Globus pallidus (tissue), 1 donor: ENCODE measurements around the gene F13A1.

Experiments
- DNase-seq: peaks from one replicate; pipeline ENCODE4 v3.0.0-alpha.2; 2015; ENCODE audit warnings: low spot score

F13A1 gene

GRCh38 chr6:6319952-6320811 is at the start of gene F13A1:
TSS of gene F13A1 (minus strand) at chr6:6320662. CDS start at chr6:6318664, 1,998 bp downstream.
- DNase-seq, result no peak

DNA sequence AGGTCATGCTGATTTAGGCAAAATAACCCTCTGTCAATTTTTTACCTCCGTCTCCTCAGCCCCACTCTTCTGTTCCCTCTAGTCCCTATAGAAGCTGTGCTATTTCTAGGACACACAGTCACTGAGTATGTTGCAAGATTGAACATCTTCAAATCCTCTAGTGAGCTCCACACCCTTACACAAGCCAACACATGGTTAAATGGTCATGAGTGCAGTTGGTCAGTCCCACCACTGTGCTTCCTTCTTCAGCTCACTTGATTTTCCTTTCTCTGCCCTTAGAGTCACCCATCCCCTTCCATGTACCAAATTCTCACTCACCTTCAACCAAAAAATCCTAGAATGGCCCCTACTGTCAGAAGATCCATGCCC is 48.2 kb upstream of the F13A1 start:
- no peak for DNase-seq

DNA sequence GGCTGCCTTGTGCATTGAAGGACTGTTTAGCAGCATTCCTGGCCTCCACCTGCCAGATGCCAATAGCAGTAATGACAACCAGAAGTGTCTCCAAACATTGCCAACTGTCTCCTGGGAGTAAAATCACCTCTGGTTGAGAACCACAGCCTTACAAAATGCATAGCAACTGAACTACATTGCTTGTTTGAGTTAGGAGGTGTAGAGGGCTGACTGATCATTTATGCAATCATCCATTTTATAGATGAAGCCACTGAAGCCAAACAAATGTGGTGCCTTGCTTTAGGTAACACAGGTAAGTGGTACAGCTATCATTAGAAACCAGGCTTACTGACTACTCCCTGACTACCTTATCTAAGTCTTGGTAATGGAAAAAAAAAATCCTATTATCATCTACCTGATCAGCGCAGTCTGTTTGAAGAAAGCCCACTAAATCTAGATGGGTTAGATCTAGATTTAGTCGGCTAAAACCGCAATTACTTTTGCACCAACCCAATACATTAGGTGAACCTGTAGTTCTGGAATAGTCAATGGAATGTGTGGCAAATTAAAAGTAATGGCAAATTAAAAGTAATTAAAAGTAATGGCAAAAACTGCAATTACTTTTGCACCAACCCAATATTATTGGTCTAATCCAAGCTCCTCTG is 47.7 kb upstream of the F13A1 start:
- DNase-seq, result no peak

DNA sequence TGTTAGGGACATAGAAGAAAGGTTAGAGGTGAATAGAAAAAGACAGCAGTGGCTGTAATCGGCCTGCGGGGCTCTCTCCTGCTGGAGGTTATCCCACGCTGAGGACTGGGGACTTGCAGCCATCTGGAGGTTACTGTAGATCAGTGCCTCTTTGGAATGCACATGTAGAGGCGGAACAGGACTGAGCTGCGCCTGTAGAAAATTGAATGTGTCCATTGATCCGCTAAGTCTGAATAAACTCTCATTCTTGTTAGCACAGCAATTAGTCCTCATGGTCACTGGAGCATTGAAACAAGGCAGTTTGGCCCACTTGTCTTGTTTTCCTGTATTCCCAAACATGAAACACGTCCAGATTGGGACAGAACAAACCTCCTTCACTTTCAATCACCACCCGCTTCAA is 46.3 kb upstream of the F13A1 start:
- DNase-seq, result peak; percentile 14

- no peak for DNase-seq
These were observed 44.8 kb upstream of the F13A1 start for GRCh38 chr6:6365242-6365641.

GRCh38 chr6:6362056-6362840 is 41.8 kb upstream of the F13A1 start:
- DNase-seq, result no peak

DNA sequence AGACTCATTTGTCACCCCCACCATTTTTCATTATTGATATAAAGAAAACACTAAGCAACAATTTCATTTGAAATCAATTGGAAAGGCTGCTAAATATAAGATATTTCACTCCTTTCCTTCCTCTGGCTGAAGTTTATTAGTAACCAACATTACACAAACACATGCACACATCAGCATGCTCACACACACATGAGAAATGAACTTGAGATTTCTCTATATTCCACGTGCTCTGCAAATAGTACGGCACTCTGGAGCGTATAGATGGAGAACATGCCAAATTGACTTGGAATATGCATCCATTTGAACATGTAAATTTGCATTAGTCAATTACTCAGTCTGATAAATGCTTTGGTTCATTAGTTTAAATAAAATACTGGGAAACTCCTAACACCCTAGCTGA is 37.1 kb upstream of the F13A1 start:
- DNase-seq, result no peak

DNA sequence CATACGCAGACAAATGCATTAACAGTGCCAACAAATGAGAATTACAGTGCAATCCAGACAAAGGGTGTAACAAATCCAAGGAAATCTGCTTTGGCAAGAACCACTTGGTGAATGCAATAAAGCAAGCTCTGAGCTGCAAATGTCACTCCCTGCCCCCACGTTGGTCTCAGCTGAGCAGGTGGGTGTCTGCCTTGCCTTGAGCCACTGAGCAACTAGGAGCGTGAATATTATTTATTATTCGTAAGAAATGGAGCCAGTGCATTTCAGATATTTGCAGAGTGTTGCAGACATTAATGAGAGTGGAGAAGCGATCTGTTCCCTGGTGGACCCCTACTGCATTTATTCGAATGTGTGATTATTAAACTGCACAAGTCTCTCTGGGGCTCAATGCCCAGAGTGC is 36.6 kb upstream of the F13A1 start:
- no peak for DNase-seq

DNA sequence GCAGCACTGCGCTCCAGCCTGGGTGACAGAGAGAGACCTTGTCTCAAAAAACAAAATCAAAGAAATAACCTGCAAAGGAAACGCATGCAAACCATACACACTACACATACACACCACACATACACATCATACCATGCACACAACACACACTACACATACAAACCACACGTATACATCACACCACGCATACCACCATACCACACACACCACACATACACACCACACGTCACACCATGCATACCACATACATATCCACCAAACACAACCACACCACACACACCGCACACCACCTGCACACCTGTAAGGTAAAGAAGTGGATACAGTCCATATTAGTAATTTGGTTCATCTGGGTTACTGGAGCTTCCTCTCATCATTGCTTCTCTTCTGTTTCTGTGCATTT is 32.3 kb upstream of the F13A1 start:
- no peak for DNase-seq

DNA sequence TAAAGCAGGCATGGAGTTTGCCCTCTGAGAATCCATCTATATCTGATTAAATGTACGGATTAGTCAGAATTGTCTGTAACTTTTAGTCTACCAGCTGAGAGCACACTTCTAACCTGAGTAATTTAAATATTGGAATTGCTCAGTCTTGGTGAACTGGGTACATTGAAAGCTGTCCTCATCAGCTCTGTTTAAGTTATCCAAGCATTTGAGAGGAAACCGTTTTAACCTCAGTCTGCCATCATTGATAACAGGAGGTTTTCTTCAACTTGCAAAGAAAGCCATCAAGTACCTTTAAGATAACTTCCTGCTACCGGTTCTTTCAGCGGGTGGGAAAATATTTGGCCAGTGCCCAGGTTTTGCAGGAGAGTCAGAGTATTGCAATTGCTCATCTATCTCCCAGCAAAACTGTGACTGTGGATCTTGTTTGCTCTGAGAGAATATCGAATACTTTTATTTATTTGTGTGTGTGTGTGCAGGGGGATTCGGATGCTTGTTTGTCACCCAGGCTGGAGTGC is 31.1 kb upstream of the F13A1 start:
- no peak for DNase-seq

- DNase-seq, result no peak
These were observed 30.2 kb upstream of the F13A1 start for GRCh38 chr6:6350696-6351095.

DNA sequence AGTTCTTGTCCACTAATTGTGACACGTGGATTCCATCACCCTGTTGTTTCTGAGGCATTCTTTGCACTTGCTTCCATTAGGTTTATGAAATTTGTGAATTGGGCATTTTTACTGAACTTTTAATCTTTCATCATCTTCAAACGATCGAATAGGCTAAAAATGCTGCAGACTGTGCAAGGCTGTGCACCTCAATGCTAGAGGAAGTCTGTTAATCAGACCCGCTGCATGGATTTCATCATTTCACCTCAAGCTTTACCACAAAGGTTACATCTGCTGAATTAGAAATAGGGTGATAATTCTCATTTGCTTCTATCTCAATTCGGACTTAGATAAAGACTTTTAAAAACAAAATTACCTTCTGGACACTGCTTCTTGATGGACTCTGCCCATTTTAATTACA is 27.8 kb upstream of the F13A1 start:
- DNase-seq, result no peak

DNA sequence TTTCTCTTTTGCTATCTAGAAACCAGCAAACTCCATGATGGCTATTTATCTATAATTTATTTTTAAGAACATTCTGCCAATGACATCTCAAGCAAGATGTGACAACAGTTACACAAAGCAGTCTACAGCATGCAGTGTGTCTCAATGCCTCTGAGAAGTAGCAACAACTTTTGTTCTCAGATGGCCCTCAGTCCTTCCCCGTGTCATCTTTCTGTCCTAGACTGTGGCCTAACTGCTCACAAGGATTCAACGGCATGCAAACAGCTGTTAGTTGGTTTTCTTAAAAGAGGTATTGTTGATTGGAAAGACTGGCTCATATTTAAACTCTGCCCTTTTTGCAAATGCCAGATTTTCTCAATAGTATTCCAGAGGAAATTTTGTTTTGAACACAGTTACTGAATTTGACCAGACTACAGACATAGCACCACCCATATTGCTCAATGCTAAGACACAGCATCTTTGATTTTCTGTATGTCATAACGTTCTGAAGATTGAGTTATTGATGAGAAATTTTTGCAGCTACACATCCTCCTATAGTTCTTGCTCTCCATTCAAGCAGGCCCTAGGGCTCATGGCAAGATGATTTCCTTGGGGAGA is 26.1 kb upstream of the F13A1 start:
- no peak for DNase-seq

- DNase-seq, result no peak
These were observed 13.0 kb upstream of the F13A1 start for GRCh38 chr6:6333501-6333900.

GRCh38 chr6:6332811-6333244 is 12.4 kb upstream of the F13A1 start:
- DNase-seq, result no peak

GRCh38 chr6:6331946-6332601 is 11.6 kb upstream of the F13A1 start:
- no peak for DNase-seq

DNA sequence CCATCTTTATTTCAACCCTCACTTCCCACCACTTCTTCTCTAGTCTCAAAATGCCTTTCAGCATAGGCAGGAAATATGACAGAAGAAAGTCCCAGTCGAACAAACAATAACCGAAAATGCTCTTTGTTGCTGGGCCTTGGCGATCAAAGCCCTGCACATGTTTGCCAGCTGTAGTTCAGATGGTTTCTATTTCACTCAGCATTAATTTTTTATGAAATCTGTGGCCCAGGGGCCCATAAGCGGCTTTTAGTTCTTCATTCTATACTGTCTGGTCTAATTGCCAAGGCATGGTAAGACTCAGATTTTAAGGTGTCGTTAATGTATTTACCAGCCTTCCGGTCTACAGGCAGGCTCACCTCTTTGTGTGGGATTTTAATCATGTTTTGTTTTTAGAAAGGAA is 10.9 kb upstream of the F13A1 start:
- DNase-seq, result no peak

DNA sequence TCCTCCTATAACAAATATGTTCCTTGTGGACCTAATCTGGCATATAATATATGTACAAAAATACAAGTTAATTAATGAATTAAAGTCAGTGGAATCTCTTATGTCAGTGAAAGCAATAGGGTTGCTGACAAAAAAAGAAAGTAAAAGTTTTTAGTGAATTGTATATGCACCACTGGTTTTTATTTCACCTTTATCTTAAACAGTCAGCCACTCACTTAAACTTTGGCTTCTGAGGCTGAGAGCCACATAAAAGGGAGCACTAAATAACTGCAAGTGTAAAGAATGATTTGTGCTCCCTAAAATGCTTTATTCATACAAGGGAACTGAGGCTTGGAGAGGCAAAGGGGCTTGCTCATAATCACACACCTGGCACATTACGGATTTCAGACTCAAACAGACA is 9.9 kb upstream of the F13A1 start:
- no peak for DNase-seq

GRCh38 chr6:6328451-6328850 is 8.0 kb upstream of the F13A1 start:
- DNase-seq, result peak; percentile 12

- DNase-seq, result no peak
These were observed 2.9 kb upstream of the F13A1 start for GRCh38 chr6:6323352-6323751.

- no peak for DNase-seq
These were observed 439 bp upstream of the F13A1 start for GRCh38 chr6:6320901-6321300.
